Natural killer cell (primary cell): ENCODE results near the gene ID3. TPM values are rescaled to one million over a fixed set of nuclear protein-coding genes. Genes with fewer than 3 reads are reported as not detected.

Experiments
- ATAC-seq, 3 donors: fragments of 150-1000 bp in 2 of 3; fragments of 200-7000 bp in 1 of 3; cut with Tn5 transposase; 1 replicate in 1 of 3; 2 replicates in 2 of 3; pipeline ENCODE4 v1.10.0; 2021; ENCODE audit warnings: mild to moderate bottlenecking in 2 of 3, moderate library complexity in 2 of 3
- DNase-seq, 2 donors: peaks; one replicate each; pipeline versions ENCODE4 v3.0.0 to v3.0.0-alpha.2; 2013 to 2021; ENCODE audit warnings: mixed read lengths in 1 of 2
- H3K27ac ChIP-seq: one replicate; pipeline ENCODE4 v1.5.1; 2013; ENCODE audit warnings: mild to moderate bottlenecking, low read length
- H3K27me3 ChIP-seq: one replicate; pipeline ENCODE4 v1.6.1; 2013; ENCODE audit warnings: low read length; ENCODE audit not compliant: control insufficient read depth, insufficient read depth
- H3K36me3 ChIP-seq: one replicate; pipeline ENCODE4 v1.6.1; 2013; ENCODE audit warnings: low read length; ENCODE audit not compliant: control insufficient read depth, insufficient read depth
- H3K4me1 ChIP-seq: one replicate; pipeline ENCODE4 v1.6.1; 2013; ENCODE audit warnings: low read length; ENCODE audit not compliant: control insufficient read depth, insufficient read depth
- H3K4me3 ChIP-seq: one replicate; pipeline ENCODE4 v1.5.1; 2013; ENCODE audit warnings: low read length
- H3K9me3 ChIP-seq: one replicate; pipeline ENCODE4 v1.6.1; 2013; ENCODE audit warnings: low read length; ENCODE audit not compliant: control insufficient read depth, insufficient read depth
- H3K27ac Mint-ChIP-seq, 2 donors: one replicate each; pipeline ENCODE4 v1.8.0; 2022; ENCODE audit warnings: mild to moderate bottlenecking in 2 of 2, mixed read lengths in 2 of 2, moderate library complexity in 1 of 2
- H3K27me3 Mint-ChIP-seq, 2 donors: one replicate each; pipeline ENCODE4 v1.8.0; 2022; ENCODE audit warnings: low read depth in 2 of 2, mixed read lengths in 2 of 2
- H3K36me3 Mint-ChIP-seq: one replicate; pipeline ENCODE4 v1.8.0; 2022; ENCODE audit warnings: mixed read lengths
- H3K4me1 Mint-ChIP-seq, 2 donors: one replicate each; pipeline ENCODE4 v1.8.0; 2022; ENCODE audit warnings: mixed read lengths in 2 of 2
- H3K4me3 Mint-ChIP-seq: one replicate; pipeline ENCODE4 v1.8.0; 2022; ENCODE audit warnings: mild to moderate bottlenecking, moderate library complexity, mixed read lengths
- H3K9me3 Mint-ChIP-seq, 2 donors: one replicate each; pipeline ENCODE4 v1.8.0; 2022; ENCODE audit warnings: mixed read lengths in 2 of 2
- WGBS: methylation state at CpG from one replicate; pipeline ENCODE4 v1.1.7; 2013; ENCODE audit warnings: missing lambda C conversion rate; ENCODE audit not compliant: insufficient coverage; 5-methylcytosine and 5-hydroxymethylcytosine counted together
- intact Hi-C: fragments of 100-400 bp; cut with micrococcal nuclease; formaldehyde crosslinking; loops from one replicate; pipeline ENCODE4 v1.14.2; 2022
- total RNA-seq, 4 donors: library from RNA; stranded (reverse); fragments of 120-200 nt in 1 of 4; gene quantifications; one replicate each; pipeline versions ENCODE4 v1.2.3 to v1.2.4, GENCODE V29; 2013 to 2022
- TF ChIP-seq, protein P1 (sequence below): fragments of 200-600 bp; IDR thresholded peaks from one replicate; pipeline ENCODE4 v1.8.0; 2022; ENCODE audit warnings: antibody characterized with exemption

The ID3 gene
- total RNA-seq, 3 donors from 2014 or later (not counting 1 experiment from before 2014, with no cell fraction given) = 0.29 to 6.5 (median 2.4) TPM

DNA sequence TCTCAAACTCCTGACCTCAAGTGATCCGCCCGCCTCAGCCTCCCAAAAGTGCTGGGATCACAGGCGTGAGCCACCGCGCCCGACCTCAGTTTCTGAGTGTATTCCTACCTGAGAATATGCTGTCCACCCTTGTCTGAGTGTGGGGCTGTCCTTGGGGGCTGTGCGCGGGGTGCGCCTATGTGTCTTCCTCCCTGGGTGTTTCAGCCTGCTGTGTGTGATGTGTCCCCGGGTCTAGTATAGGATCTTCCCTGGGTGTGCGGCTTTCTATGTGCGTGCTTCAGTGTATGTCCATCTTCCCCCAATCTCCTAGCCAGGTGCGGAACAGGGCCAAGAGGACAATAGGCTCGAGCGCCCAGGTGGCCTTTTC lies 8.3 kb upstream of the ID3 start:
- no peak overlapping the region for H3K27ac Mint-ChIP-seq
- ATAC-seq = no peak

DNA sequence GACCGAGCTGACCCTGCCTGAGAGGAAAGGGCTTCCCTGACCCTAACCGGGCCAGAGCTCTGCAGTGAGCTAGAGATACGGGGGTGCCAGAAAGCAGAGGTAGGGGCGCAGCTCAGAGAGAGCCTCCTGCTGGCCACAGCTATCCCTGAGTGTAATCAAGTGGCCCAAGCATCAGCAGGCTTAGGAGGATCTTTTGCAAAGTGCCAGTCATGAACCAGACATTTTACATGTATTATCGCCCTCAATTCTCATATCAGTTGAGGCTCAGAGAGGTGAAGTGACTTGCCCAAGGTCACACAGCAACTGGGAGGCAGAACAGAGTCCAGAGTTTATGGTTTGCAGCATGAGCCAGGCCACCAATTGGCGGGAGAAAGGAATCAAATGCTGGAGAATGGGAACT lies 7.0 kb upstream of the ID3 start:
- DNase-seq (no peak), ATAC-seq (no peak)
- H3K4me3 Mint-ChIP-seq = no peak overlapping the region
- intact Hi-C loops = no loop called here
- peaks cover 68 to 79% of the 10 kb centered on the region in 2 donors for H3K27me3 Mint-ChIP-seq
- peaks cover 20 to 21% of the 10 kb centered on the region in 2 donors for H3K4me1 Mint-ChIP-seq
- TF ChIP-seq, protein P1, sequence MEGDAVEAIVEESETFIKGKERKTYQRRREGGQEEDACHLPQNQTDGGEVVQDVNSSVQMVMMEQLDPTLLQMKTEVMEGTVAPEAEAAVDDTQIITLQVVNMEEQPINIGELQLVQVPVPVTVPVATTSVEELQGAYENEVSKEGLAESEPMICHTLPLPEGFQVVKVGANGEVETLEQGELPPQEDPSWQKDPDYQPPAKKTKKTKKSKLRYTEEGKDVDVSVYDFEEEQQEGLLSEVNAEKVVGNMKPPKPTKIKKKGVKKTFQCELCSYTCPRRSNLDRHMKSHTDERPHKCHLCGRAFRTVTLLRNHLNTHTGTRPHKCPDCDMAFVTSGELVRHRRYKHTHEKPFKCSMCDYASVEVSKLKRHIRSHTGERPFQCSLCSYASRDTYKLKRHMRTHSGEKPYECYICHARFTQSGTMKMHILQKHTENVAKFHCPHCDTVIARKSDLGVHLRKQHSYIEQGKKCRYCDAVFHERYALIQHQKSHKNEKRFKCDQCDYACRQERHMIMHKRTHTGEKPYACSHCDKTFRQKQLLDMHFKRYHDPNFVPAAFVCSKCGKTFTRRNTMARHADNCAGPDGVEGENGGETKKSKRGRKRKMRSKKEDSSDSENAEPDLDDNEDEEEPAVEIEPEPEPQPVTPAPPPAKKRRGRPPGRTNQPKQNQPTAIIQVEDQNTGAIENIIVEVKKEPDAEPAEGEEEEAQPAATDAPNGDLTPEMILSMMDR = no peak
- H3K9me3 ChIP-seq = no peaks in the 10 kb centered on the region
- H3K4me1 ChIP-seq = peaks cover 14% of the 10 kb centered on the region
- no peaks in the 10 kb centered on the region for H3K36me3 ChIP-seq
- no peaks in the 10 kb centered on the region for H3K9me3 Mint-ChIP-seq
- H3K27ac Mint-ChIP-seq = no peak overlapping the region
- no peaks in the 10 kb centered on the region for H3K36me3 Mint-ChIP-seq
- 91% methylated on average over 6 of the region's 6 CpGs for WGBS
- no peak overlapping the region for H3K27ac ChIP-seq
- H3K27me3 ChIP-seq = peaks cover 35% of the 10 kb centered on the region
- no peak overlapping the region for H3K4me3 ChIP-seq

More for the DNA sequence above, 8.3 kb upstream of the ID3 start:
- intact Hi-C loops = no loop called here
- Histone ChIP-seq H3K4me1 (peaks cover 8% of the 10 kb centered on the region), H3K4me3 (no peak overlapping the region), H3K27me3 (peaks cover 33% of the 10 kb centered on the region), H3K36me3 (no peaks in the 10 kb centered on the region), H3K27ac (no peak overlapping the region), H3K9me3 (no peaks in the 10 kb centered on the region)
- no peak for DNase-seq
- no peak overlapping the region for H3K4me3 Mint-ChIP-seq
- H3K36me3 Mint-ChIP-seq = no peaks in the 10 kb centered on the region
- TF ChIP-seq, protein P1 = no peak
- peaks cover 62 to 69% of the 10 kb centered on the region in 2 donors for H3K27me3 Mint-ChIP-seq
- peaks cover 14 to 16% of the 10 kb centered on the region in 2 donors for H3K4me1 Mint-ChIP-seq
- 60% methylated on average over 15 of the region's 15 CpGs for WGBS
- no peaks in the 10 kb centered on the region for H3K9me3 Mint-ChIP-seq

- peaks cover 21% of the 10 kb centered on the region in 2 donors for H3K4me1 Mint-ChIP-seq
- 90% methylated on average over 3 of the region's 3 CpGs for WGBS
- H3K27ac ChIP-seq = no peak overlapping the region
- TF ChIP-seq, protein P1 = no peak
- no peaks in the 10 kb centered on the region for H3K9me3 Mint-ChIP-seq
- H3K36me3 Mint-ChIP-seq = no peaks in the 10 kb centered on the region
- intact Hi-C loops = no loop called here
- no peaks in the 10 kb centered on the region for H3K36me3 ChIP-seq
- peaks cover 67 to 81% of the 10 kb centered on the region in 2 donors for H3K27me3 Mint-ChIP-seq
- H3K27ac Mint-ChIP-seq = no peak overlapping the region
- no peak for DNase-seq
- H3K27me3 ChIP-seq = peaks cover 35% of the 10 kb centered on the region
- H3K9me3 ChIP-seq = no peaks in the 10 kb centered on the region
- ATAC-seq = no peak
- no peak overlapping the region for H3K4me3 Mint-ChIP-seq
- no peak overlapping the region for H3K4me3 ChIP-seq
- H3K4me1 ChIP-seq = peaks cover 14% of the 10 kb centered on the region
Observed at GRCh38 chr1:23565776-23566175, 6.5 kb upstream of the ID3 start.

GRCh38 chr1:23564529-23565122 lies 5.3 kb upstream of the ID3 start:
- peaks cover 22% of the 10 kb centered on the region for H3K4me1 ChIP-seq

More at GRCh38 chr1:23564529-23565122, 5.3 kb upstream of the ID3 start:
- Mint-ChIP-seq H3K27me3 (peaks cover 71 to 81% of the 10 kb centered on the region in 2 donors), H3K36me3 (no peaks in the 10 kb centered on the region), H3K4me1 (peaks cover 33% of the 10 kb centered on the region in 2 donors), H3K27ac (no peak overlapping the region), H3K4me3 (no peak overlapping the region), H3K9me3 (no peaks in the 10 kb centered on the region)
- Histone ChIP-seq H3K27me3 (peaks cover 34% of the 10 kb centered on the region), H3K9me3 (no peaks in the 10 kb centered on the region), H3K27ac (no peak overlapping the region), H3K36me3 (no peaks in the 10 kb centered on the region), H3K4me3 (no peak overlapping the region)
- intact Hi-C loops = no loop called here
- ATAC-seq = no peak
- whole genome bisulfite sequencing = 88% methylated on average over 10 of the region's 10 CpGs
- DNase-seq = no peak
- TF ChIP-seq, protein P1 = no peak
